ENCODE data around the gene KCNN2. TPM values are rescaled to one million over a fixed set of nuclear protein-coding genes. Genes with fewer than 3 reads are reported as not detected.

KCNN2 gene
- total and polyA plus RNA-seq, 2 donors (not counting 3 experiments of a cell fraction or from before 2014, with no cell fraction given) = 0.32 to 1.9 TPM

DNA sequence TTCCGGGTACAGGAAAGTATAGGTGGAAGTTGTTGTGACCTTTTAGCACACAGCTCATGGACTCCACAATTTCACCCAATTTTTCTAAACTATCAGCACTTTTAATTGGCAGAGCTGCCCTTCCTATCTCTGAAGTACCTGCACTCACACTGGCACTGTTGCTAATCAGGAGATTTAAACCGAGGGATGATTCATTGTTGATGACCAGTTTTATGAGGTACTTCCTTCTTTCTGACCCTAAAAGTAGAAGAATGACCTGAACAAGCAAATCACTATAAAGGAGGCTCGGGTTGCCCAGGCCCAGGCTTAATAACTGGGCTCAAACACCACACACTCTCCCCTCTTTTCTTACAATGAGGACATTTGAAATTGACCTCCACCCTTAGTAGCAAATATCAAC is 105.9 kb downstream of the KCNN2 start:
- no peak for FAIRE-seq
- intact Hi-C loops (cut with micrococcal nuclease) = no loop called here
- Histone ChIP-seq H3K27me3 (ENCODE audit: control insufficient read depth in 2 of 2, insufficient read depth in 2 of 2, low read length in 2 of 2) (no peaks in the 10 kb centered on the region), H3K4me1 (ENCODE audit: control insufficient read depth, extremely low read depth, insufficient read depth, low read length) (no peaks in the 10 kb centered on the region), H3K4me3 (replicated peaks in 1 of 3; ENCODE audit: insufficient read depth in 1 of 3, low read depth in 1 of 3, low read length in 3 of 3) (no peak overlapping the region), H3K36me3 (ENCODE audit: control insufficient read depth in 2 of 2, extremely low read depth in 1 of 2, insufficient read depth in 2 of 2, low read length in 2 of 2) (no peaks in the 10 kb centered on the region), H3K9me3 (replicated peaks; ENCODE audit: control insufficient read depth, insufficient read depth, low read length) (no peaks in the 10 kb centered on the region), H3K9me1 (replicated peaks; ENCODE audit: control insufficient read depth, extremely low read depth, insufficient read depth, low read length) (no peaks in the 10 kb centered on the region), H3K4me2 (ENCODE audit: insufficient read depth, low read length) (no peak overlapping the region), H2AFZ (ENCODE audit: low read depth, low read length) (no peak overlapping the region), H3K9ac (replicated peaks; ENCODE audit: extremely low read depth, insufficient read depth, low read length) (no peak overlapping the region), H3K79me2 (ENCODE audit: control insufficient read depth, insufficient read depth, low read length) (no peaks in the 10 kb centered on the region), H4K20me1 (replicated peaks; ENCODE audit: control insufficient read depth, extremely low read depth, insufficient read depth, low read length) (no peaks in the 10 kb centered on the region), H3K27ac (ENCODE audit: insufficient read depth, low read depth, low read length) (no peak overlapping the region)
- dilution Hi-C loops (cut with MboI; ENCODE audit: extremely low pct_ligation_motif_present, low sequenced_read_pairs) = no loop called here
- POLR2A ChIA-PET = no interaction called here
- TF ChIP-seq, protein P1, sequence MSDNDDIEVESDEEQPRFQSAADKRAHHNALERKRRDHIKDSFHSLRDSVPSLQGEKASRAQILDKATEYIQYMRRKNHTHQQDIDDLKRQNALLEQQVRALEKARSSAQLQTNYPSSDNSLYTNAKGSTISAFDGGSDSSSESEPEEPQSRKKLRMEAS (IDR thresholded peaks at IDR 0.05; ENCODE audit: insufficient read depth, insufficient read length) = no peak
- no peak for TF ChIP-seq JUN (IDR thresholded peaks at IDR 0.05; ENCODE audit: borderline replicate concordance, insufficient read depth, insufficient read length, low read depth)
- BruUV-seq (replicated peaks) = no TSS peak
- DNase-seq (ENCODE audit: low read depth, low spot score) = no peak
- CTCF ChIA-PET = no interaction called here

DNA sequence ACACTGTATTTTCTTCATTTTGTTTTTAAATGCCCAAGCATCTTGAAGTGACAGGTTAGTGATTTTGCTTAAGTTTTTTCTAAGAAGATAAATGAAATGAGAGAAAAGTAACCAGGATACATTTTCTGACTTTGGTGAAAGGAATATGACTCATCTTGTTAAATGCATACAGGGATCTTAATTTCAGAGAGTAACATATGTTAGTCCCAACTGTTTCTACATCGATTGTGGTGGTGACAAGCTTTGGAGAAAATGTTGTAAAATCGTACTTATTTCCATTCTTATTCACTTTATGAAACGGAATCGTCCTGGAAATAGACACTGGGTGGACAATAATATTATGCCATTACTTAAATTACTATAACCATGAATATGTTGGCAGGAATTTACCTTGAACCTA is 107.5 kb downstream of the KCNN2 start:
- H3K79me2 ChIP-seq (ENCODE audit: control insufficient read depth, insufficient read depth, low read length) = no peaks in the 10 kb centered on the region
- CTCF ChIA-PET = no interaction called here
- POLR2A ChIA-PET = no interaction called here

More for the DNA sequence above, 107.5 kb downstream of the KCNN2 start:
- DNase-seq (ENCODE audit: low read depth, low spot score) (no peak), FAIRE-seq (no peak)
- TF ChIP-seq POLR2AphosphoS5 (IDR thresholded peaks at IDR 0.05; ENCODE audit: insufficient read depth, low read depth, low read length) = no peak
- TF ChIP-seq, protein P2, sequence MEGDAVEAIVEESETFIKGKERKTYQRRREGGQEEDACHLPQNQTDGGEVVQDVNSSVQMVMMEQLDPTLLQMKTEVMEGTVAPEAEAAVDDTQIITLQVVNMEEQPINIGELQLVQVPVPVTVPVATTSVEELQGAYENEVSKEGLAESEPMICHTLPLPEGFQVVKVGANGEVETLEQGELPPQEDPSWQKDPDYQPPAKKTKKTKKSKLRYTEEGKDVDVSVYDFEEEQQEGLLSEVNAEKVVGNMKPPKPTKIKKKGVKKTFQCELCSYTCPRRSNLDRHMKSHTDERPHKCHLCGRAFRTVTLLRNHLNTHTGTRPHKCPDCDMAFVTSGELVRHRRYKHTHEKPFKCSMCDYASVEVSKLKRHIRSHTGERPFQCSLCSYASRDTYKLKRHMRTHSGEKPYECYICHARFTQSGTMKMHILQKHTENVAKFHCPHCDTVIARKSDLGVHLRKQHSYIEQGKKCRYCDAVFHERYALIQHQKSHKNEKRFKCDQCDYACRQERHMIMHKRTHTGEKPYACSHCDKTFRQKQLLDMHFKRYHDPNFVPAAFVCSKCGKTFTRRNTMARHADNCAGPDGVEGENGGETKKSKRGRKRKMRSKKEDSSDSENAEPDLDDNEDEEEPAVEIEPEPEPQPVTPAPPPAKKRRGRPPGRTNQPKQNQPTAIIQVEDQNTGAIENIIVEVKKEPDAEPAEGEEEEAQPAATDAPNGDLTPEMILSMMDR (IDR thresholded peaks at IDR 0.05; ENCODE audit: extremely low read depth in 1 of 2, insufficient read depth in 1 of 2, low read depth in 1 of 2, low read length in 2 of 2) = no peak
- no peak for TF ChIP-seq EZH2 (IDR thresholded peaks at IDR 0.05; ENCODE audit: borderline replicate concordance, low read depth, low read length, severe bottlenecking)
- TF ChIP-seq GATA2 (IDR thresholded peaks at IDR 0.05; ENCODE audit: insufficient read depth, insufficient read length, low read depth, low read length) = no peak
- TF ChIP-seq POLR2A (IDR thresholded peaks at IDR 0.05; ENCODE audit: low read depth, low read length) = no peak
- no peak for TF ChIP-seq FOS (IDR thresholded peaks at IDR 0.05; ENCODE audit: borderline replicate concordance, insufficient read depth, low read length)
- TF ChIP-seq MYC (IDR thresholded peaks at IDR 0.05; ENCODE audit: low read depth, low read length) = no peak
- TF ChIP-seq, protein P1 (IDR thresholded peaks at IDR 0.05; ENCODE audit: insufficient read depth, insufficient read length) = no peak
- TF ChIP-seq JUN (IDR thresholded peaks at IDR 0.05; ENCODE audit: borderline replicate concordance, insufficient read depth, insufficient read length, low read depth) = no peak
- no TSS peak for BruUV-seq (replicated peaks)
- Histone ChIP-seq H3K9ac (replicated peaks; ENCODE audit: extremely low read depth, insufficient read depth, low read length) (no peak overlapping the region), H3K4me3 (replicated peaks in 1 of 3; ENCODE audit: insufficient read depth in 1 of 3, low read depth in 1 of 3, low read length in 3 of 3) (no peak overlapping the region), H2AFZ (ENCODE audit: low read depth, low read length) (no peak overlapping the region), H4K20me1 (replicated peaks; ENCODE audit: control insufficient read depth, extremely low read depth, insufficient read depth, low read length) (no peaks in the 10 kb centered on the region), H3K36me3 (ENCODE audit: control insufficient read depth in 2 of 2, extremely low read depth in 1 of 2, insufficient read depth in 2 of 2, low read length in 2 of 2) (no peaks in the 10 kb centered on the region), H3K4me2 (ENCODE audit: insufficient read depth, low read length) (no peak overlapping the region), H3K27me3 (ENCODE audit: control insufficient read depth in 2 of 2, insufficient read depth in 2 of 2, low read length in 2 of 2) (no peaks in the 10 kb centered on the region), H3K4me1 (ENCODE audit: control insufficient read depth, extremely low read depth, insufficient read depth, low read length) (no peaks in the 10 kb centered on the region), H3K9me3 (replicated peaks; ENCODE audit: control insufficient read depth, insufficient read depth, low read length) (no peaks in the 10 kb centered on the region), H3K27ac (ENCODE audit: insufficient read depth, low read depth, low read length) (no peak overlapping the region), H3K9me1 (replicated peaks; ENCODE audit: control insufficient read depth, extremely low read depth, insufficient read depth, low read length) (no peaks in the 10 kb centered on the region)
- intact Hi-C loops (cut with micrococcal nuclease) (no loop called here), dilution Hi-C loops (cut with MboI; ENCODE audit: extremely low pct_ligation_motif_present, low sequenced_read_pairs) (no loop called here)

All from endothelial cell of umbilical vein (primary cell).